GM18508 (cell line): ENCODE measurements around the gene CYB561D1.

Source experiments
- ATAC-seq: cut with Tn5 transposase; IDR thresholded peaks from one replicate; pipeline ENCODE4 v1.9.1; 2021; ENCODE audit warnings: moderate number of reproducible peaks; ENCODE audit not compliant: insufficient read depth, unreplicated experiment

CYB561D1 gene

DNA sequence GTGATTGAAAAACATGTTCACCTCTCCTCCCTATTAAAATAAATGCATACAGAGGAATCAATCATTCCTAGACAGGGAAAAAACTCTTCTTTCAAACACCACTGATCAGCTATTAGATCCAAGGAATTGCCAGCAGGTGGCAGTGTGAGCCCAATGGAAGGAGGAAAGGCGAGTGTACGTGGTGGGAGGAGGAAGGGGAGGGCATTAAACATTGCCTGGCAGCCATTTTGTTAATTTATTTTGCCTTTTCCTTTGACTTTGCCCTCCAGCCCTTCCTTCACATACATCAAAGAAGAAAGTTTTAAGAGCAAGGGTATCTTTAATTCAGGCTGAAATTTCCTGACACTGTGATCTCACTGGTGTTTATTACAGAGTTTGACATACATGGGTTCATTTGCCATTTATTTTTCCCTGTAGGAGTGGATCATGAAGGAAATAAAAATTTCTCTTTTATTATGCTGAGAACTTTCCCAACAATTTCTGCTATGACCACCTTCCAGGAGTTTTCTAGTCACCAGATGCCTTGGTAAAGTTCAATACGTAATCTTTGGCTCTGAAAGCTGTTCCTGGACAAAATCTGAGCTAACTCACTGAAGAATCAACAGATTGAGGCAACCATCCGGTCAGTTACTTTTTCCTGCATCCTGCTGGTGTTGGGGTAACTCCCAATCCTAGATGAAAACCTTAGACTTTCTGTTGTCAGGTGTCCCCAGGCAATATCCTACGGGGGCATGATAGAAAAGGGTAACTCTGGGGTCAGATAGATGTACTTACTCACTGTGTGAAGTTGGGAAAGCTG is 52.6 kb downstream of the CYB561D1 start:
- ATAC-seq, result no peak

DNA sequence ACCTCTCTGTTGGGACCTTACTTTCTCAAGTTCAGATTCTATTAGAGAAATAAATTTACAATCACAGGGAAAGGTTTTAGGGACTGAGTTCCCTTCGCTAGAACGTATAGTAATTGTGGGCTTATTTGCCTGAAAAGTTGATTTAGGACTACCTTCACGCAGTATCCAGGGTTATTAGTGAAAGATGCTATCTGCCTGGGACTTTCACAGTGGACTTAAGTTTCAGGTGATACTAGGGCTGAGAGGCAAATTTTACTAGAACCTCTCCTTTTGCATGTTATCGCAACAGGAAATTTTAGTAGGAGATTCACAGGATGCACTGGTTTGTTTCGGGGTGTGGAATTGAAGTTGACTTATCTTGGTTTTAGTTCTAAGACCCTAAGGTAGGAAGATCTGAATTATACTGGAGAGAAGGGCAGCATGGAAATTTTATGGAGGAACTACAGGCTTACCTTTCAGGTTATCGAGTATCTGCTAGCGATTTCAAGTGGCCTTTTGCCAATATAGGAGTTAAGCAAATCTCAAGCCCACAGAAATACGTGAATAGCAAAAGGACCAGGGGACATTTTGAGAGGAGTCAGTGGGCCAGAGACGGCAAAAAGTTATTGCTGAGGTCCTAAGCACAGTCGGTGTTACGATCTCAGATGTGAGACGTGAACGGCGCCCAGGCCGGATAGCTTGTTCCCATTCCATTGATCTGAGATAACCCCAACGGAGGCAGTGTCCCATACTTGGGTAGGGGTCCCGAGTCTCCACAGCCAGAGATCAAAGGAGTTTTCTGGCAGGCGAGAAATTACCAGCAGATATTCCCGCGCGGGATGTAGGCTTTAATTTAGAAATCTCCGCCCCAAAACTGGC is 53.8 kb downstream of the CYB561D1 start:
- no peak for ATAC-seq

- peak; percentile 61 for ATAC-seq
Observed at GRCh38 chr1:109548321-109549267, 54.7 kb downstream of the CYB561D1 start, which contains the start of gene GNAI3. Gene GNAI3, plus strand, starts transcription at chr1:109548615. Its CDS starts 106 bp downstream, at chr1:109548721.
